Astrocyte (in vitro differentiated cells and primary cell): ENCODE measurements around the gene PRKAG3. TPM values are rescaled to one million over a fixed set of nuclear protein-coding genes. Genes with fewer than 3 reads are reported as not detected.
A peak's percentile ranks its signal among the peaks of the same experiment; 100 is the strongest.

ENCODE experiments used
- DNase-seq: peaks from one replicate; pipeline ENCODE4 v3.0.0-alpha.2; 2010; ENCODE audit warnings: low read depth
- FAIRE-seq: peaks from 2 replicates; lab custom pipeline; 2011; peaks lifted over from hg19 to GRCh38; lab: Jason Lieb, UNC
- H2AFZ ChIP-seq: 2 replicates; pipeline ENCODE4 v1.6.0; 2012; ENCODE audit warnings: low read depth, low read length, inconsistent platforms
- H3K27ac ChIP-seq: 2 replicates; pipeline ENCODE4 v1.5.1; 2011; ENCODE audit warnings: low read depth, low read length, inconsistent platforms
- H3K27me3 ChIP-seq: 2 replicates; pipeline ENCODE4 v1.6.0; 2011; ENCODE audit warnings: low read length, inconsistent platforms; ENCODE audit not compliant: insufficient read depth
- H3K36me3 ChIP-seq: 2 replicates; pipeline ENCODE4 v1.5.1; 2011; ENCODE audit warnings: low read length, inconsistent platforms; ENCODE audit not compliant: insufficient read depth
- H3K4me1 ChIP-seq: 2 replicates; pipeline ENCODE4 v1.5.1; 2011; ENCODE audit warnings: low read length, inconsistent platforms; ENCODE audit not compliant: insufficient read depth
- H3K4me2 ChIP-seq: 2 replicates; pipeline ENCODE4 v1.6.0; 2012; ENCODE audit warnings: low read length, inconsistent platforms
- H3K4me3 ChIP-seq: 2 replicates; pipeline ENCODE4 v1.5.1; 2011; ENCODE audit warnings: low read depth, mild to moderate bottlenecking, low read length, inconsistent platforms; ENCODE audit not compliant: insufficient read depth
- H3K79me2 ChIP-seq: 2 replicates; pipeline ENCODE4 v1.6.0; 2012; ENCODE audit warnings: mild to moderate bottlenecking, low read length, inconsistent platforms; ENCODE audit not compliant: insufficient read depth
- H3K9ac ChIP-seq: 2 replicates; pipeline ENCODE4 v1.6.0; 2012; ENCODE audit warnings: mild to moderate bottlenecking, low read length, inconsistent platforms
- H3K9me3 ChIP-seq: 2 replicates; pipeline ENCODE4 v1.5.1; 2012; ENCODE audit warnings: low read depth, mild to moderate bottlenecking, low read length, inconsistent platforms; ENCODE audit not compliant: insufficient read depth
- H4K20me1 ChIP-seq: 2 replicates; pipeline ENCODE4 v1.6.0; 2012; ENCODE audit warnings: low read length, inconsistent platforms; ENCODE audit not compliant: insufficient read depth
- H3K27ac Mint-ChIP-seq: one replicate; pipeline ENCODE4 v1.8.0; 2021; ENCODE audit warnings: mild to moderate bottlenecking, mixed read lengths; ENCODE audit not compliant: unreplicated experiment
- H3K27me3 Mint-ChIP-seq: one replicate; pipeline ENCODE4 v1.8.0; 2021; ENCODE audit warnings: low read depth, mixed read lengths; ENCODE audit not compliant: unreplicated experiment
- H3K36me3 Mint-ChIP-seq: one replicate; pipeline ENCODE4 v1.8.0; 2021; ENCODE audit warnings: low read depth, mixed read lengths; ENCODE audit not compliant: unreplicated experiment
- H3K4me1 Mint-ChIP-seq: one replicate; pipeline ENCODE4 v1.8.0; 2021; ENCODE audit warnings: low read depth, mixed read lengths; ENCODE audit not compliant: unreplicated experiment
- H3K4me3 Mint-ChIP-seq: one replicate; pipeline ENCODE4 v1.8.0; 2021; ENCODE audit warnings: mild to moderate bottlenecking, moderate library complexity, mixed read lengths; ENCODE audit not compliant: unreplicated experiment
- H3K9me3 Mint-ChIP-seq: one replicate; pipeline ENCODE4 v1.8.0; 2021; ENCODE audit warnings: mild to moderate bottlenecking, mixed read lengths; ENCODE audit not compliant: unreplicated experiment
- EZH2 ChIP-seq: IDR thresholded peaks from 2 replicates; pipeline ENCODE4 v1.6.1; 2012; ENCODE audit warnings: mild to moderate bottlenecking, low read length, inconsistent platforms; ENCODE audit not compliant: insufficient read depth
- total RNA-seq: library from RNA; stranded (reverse); gene quantifications from 2 replicates; pipeline ENCODE4 v1.2.1, GENCODE V29; 2021
- TF ChIP-seq, protein P1 (sequence below): IDR thresholded peaks from 2 replicates; pipeline ENCODE4 v1.5.1; 2011; ENCODE audit warnings: low read depth, mild to moderate bottlenecking, inconsistent platforms, low read length, moderate library complexity; ENCODE audit not compliant: insufficient read depth

PRKAG3 gene
- total RNA-seq, 1 donor from 2014 or later: not detected

DNA sequence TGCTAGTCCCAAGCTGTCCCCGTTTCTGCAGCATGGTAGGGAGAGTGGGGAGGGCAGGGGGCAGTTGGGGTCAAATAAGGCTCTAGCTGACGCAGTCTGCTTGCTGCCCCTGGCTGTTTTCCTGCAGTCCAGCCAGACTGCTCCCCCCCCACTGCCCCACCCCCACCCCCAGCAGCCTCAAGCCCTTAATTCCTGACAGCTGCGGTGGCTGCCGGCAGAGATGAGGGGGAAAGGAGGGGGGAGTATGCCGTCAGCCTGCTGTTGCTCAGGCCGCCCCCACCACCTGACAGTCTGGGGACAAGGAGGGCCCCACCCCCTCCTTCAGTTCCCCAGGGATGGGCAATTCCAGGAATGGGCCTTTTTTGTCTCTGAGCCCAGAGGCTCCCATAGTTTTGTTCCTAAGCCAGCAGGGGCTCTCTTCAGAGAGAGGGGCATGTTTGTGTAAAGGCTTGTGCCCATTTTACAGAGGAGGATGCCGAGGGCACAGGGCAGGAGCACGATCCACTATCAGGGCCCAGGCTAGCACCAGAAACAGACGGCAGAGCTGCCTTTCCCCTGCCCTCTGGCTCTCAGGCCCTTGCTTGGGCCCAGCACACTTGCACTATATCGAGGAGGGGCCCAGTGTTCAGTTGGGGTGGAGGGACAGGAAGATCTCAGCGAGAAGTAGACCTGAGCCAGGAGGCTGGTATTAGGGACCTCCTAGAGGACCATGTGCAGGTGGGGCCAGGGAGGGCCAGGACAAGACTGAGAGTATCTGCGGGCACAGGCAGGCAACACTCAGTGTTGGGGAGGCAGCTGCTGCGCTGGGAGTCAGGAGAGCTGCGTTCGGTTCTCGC is 47.5 kb upstream of the PRKAG3 start:
- DNase-seq: no peak
- no peak overlapping the region for H3K4me3 ChIP-seq
- no peaks in the 10 kb centered on the region for H3K4me1 ChIP-seq
- no peak overlapping the region for H2AFZ ChIP-seq
- H3K27ac Mint-ChIP-seq: peak overlapping the region; percentile 66
- peaks cover 73% of the 10 kb centered on the region for H3K27me3 Mint-ChIP-seq
- no peaks in the 10 kb centered on the region for H3K36me3 ChIP-seq
- no peaks in the 10 kb centered on the region for H3K36me3 Mint-ChIP-seq
- H3K9me3 ChIP-seq: peaks cover 4% of the 10 kb centered on the region
- no peak for FAIRE-seq
- no peak overlapping the region for H3K9ac ChIP-seq
- H3K4me3 Mint-ChIP-seq: peak overlapping the region; percentile 35
- peaks cover 6% of the 10 kb centered on the region for H4K20me1 ChIP-seq
- no peak overlapping the region for H3K27ac ChIP-seq
- peaks cover 29% of the 10 kb centered on the region for H3K4me1 Mint-ChIP-seq
- H3K4me2 ChIP-seq: no peak overlapping the region
- H3K9me3 Mint-ChIP-seq: no peaks in the 10 kb centered on the region
- peaks cover 84% of the 10 kb centered on the region for H3K27me3 ChIP-seq
- H3K79me2 ChIP-seq: no peaks in the 10 kb centered on the region
- no peak for TF ChIP-seq EZH2
- TF ChIP-seq, protein P1, sequence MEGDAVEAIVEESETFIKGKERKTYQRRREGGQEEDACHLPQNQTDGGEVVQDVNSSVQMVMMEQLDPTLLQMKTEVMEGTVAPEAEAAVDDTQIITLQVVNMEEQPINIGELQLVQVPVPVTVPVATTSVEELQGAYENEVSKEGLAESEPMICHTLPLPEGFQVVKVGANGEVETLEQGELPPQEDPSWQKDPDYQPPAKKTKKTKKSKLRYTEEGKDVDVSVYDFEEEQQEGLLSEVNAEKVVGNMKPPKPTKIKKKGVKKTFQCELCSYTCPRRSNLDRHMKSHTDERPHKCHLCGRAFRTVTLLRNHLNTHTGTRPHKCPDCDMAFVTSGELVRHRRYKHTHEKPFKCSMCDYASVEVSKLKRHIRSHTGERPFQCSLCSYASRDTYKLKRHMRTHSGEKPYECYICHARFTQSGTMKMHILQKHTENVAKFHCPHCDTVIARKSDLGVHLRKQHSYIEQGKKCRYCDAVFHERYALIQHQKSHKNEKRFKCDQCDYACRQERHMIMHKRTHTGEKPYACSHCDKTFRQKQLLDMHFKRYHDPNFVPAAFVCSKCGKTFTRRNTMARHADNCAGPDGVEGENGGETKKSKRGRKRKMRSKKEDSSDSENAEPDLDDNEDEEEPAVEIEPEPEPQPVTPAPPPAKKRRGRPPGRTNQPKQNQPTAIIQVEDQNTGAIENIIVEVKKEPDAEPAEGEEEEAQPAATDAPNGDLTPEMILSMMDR: no peak

DNA sequence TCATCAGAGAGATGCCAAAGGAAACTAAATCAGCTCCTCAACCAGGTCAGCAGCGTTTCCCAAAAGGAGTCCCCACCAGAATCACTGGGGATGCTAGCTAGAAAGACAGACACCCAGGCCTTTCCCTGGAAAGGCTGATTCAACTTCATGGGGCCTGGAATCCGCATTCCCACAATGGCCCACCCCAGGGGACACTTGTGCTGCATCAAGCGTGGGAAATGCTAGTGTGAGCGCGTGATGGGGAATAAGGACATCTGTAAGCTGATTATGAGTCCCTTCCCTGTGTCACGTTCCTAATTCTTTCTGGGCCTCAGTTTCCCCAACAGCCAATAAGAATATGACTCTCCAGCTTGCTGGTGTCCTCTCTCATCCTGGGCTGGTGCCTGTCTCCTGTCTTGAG is 46.9 kb upstream of the PRKAG3 start:
- Mint-ChIP-seq H3K36me3 (no peaks in the 10 kb centered on the region), H3K4me1 (peaks cover 29% of the 10 kb centered on the region), H3K27ac (no peak overlapping the region), H3K9me3 (no peaks in the 10 kb centered on the region), H3K27me3 (peaks cover 72% of the 10 kb centered on the region), H3K4me3 (no peak overlapping the region)
- Histone ChIP-seq H4K20me1 (peaks cover 6% of the 10 kb centered on the region), H3K4me3 (no peak overlapping the region), H3K27me3 (peaks cover 83% of the 10 kb centered on the region), H3K4me2 (no peak overlapping the region), H3K27ac (no peak overlapping the region), H3K9me3 (peaks cover 4% of the 10 kb centered on the region), H3K9ac (no peak overlapping the region), H3K4me1 (no peaks in the 10 kb centered on the region), H2AFZ (no peak overlapping the region), H3K36me3 (no peaks in the 10 kb centered on the region), H3K79me2 (no peaks in the 10 kb centered on the region)
- FAIRE-seq (no peak), DNase-seq (no peak)
- TF ChIP-seq, protein P1: no peak
- TF ChIP-seq EZH2: no peak

- H3K27ac Mint-ChIP-seq: no peak overlapping the region
- H3K36me3 Mint-ChIP-seq: no peaks in the 10 kb centered on the region
- Histone ChIP-seq H4K20me1 (peaks cover 6% of the 10 kb centered on the region), H3K4me1 (no peaks in the 10 kb centered on the region), H3K4me2 (no peak overlapping the region), H3K27ac (no peak overlapping the region), H3K79me2 (no peaks in the 10 kb centered on the region), H3K27me3 (peaks cover 85% of the 10 kb centered on the region), H3K36me3 (no peaks in the 10 kb centered on the region), H3K9me3 (peaks cover 4% of the 10 kb centered on the region), H2AFZ (no peak overlapping the region), H3K4me3 (no peak overlapping the region), H3K9ac (no peak overlapping the region)
- H3K4me1 Mint-ChIP-seq: peaks cover 26% of the 10 kb centered on the region
- FAIRE-seq (no peak), DNase-seq (no peak)
- no peak overlapping the region for H3K4me3 Mint-ChIP-seq
- H3K9me3 Mint-ChIP-seq: no peaks in the 10 kb centered on the region
- H3K27me3 Mint-ChIP-seq: peaks cover 72% of the 10 kb centered on the region
- TF ChIP-seq, protein P1: no peak
- peak; percentile 33 for TF ChIP-seq EZH2
These were observed 46.3 kb upstream of the PRKAG3 start for GRCh38 chr2:218877891-218878290.
